Measurements from ENCODE around the gene USP17L21. TPM values are rescaled to one million over a fixed set of nuclear protein-coding genes. Genes with fewer than 3 reads are reported as not detected.
A peak's percentile ranks its signal among the peaks of the same experiment; 100 is the strongest.
"Not testable (repeated sequence)": the region's sequence is repeated elsewhere in the genome, so short reads cannot be mapped to it uniquely, and the experiment has no call there.

The USP17L21 gene
- not detected for total RNA-seq

- not testable (repeated sequence) for H3K36me3 Mint-ChIP-seq (ENCODE audit: insufficient read depth); H3K4me3 Mint-ChIP-seq; H3K4me1 Mint-ChIP-seq (ENCODE audit: low read depth); H3K9me3 Mint-ChIP-seq; DNase-seq; H3K27me3 Mint-ChIP-seq (ENCODE audit: low read depth); ATAC-seq
Measured at GRCh38 chr4:9262572-9262971, at the start of gene USP17L21. USP17L21 (plus strand) TSS chr4:9262872; CDS start chr4:9262872, 0 bp downstream.

- H3K4me1 Mint-ChIP-seq (ENCODE audit: low read depth); ATAC-seq; H3K9me3 Mint-ChIP-seq; DNase-seq; H3K4me3 Mint-ChIP-seq; H3K27me3 Mint-ChIP-seq (ENCODE audit: low read depth); H3K36me3 Mint-ChIP-seq (ENCODE audit: insufficient read depth): not testable (repeated sequence)
Measured at GRCh38 chr4:9214701-9215100, 48.0 kb upstream of the USP17L21 start.

- DNase-seq; H3K36me3 Mint-ChIP-seq (ENCODE audit: insufficient read depth); H3K4me1 Mint-ChIP-seq (ENCODE audit: low read depth); H3K4me3 Mint-ChIP-seq; ATAC-seq; H3K27me3 Mint-ChIP-seq (ENCODE audit: low read depth); H3K9me3 Mint-ChIP-seq: not testable (repeated sequence)
Measured at GRCh38 chr4:9215105-9215504, 47.6 kb upstream of the USP17L21 start, which contains the start of gene USP17L11. USP17L11 (plus strand) TSS chr4:9215405; CDS start chr4:9215405, 0 bp downstream.

GRCh38 chr4:9219852-9220251 is 42.8 kb upstream of the USP17L21 start, which contains the start of gene USP17L12:
USP17L12 (plus strand) TSS chr4:9220152; CDS start chr4:9220152, 0 bp downstream.
- not testable (repeated sequence) for H3K4me1 Mint-ChIP-seq (ENCODE audit: low read depth); H3K4me3 Mint-ChIP-seq; ATAC-seq; H3K27me3 Mint-ChIP-seq (ENCODE audit: low read depth); DNase-seq; H3K9me3 Mint-ChIP-seq; H3K36me3 Mint-ChIP-seq (ENCODE audit: insufficient read depth)

- H3K27me3 Mint-ChIP-seq (ENCODE audit: low read depth); H3K4me1 Mint-ChIP-seq (ENCODE audit: low read depth); H3K9me3 Mint-ChIP-seq; ATAC-seq; H3K36me3 Mint-ChIP-seq (ENCODE audit: insufficient read depth); H3K4me3 Mint-ChIP-seq; DNase-seq: not testable (repeated sequence)
Measured at GRCh38 chr4:9224596-9224995, 38.1 kb upstream of the USP17L21 start, which contains the start of gene USP17L13. USP17L13 (plus strand) TSS chr4:9224896; CDS start chr4:9224896, 0 bp downstream.

GRCh38 chr4:9230249-9230648 is 32.4 kb upstream of the USP17L21 start:
- H3K4me3 Mint-ChIP-seq; ATAC-seq; DNase-seq; H3K36me3 Mint-ChIP-seq (ENCODE audit: insufficient read depth); H3K27me3 Mint-ChIP-seq (ENCODE audit: low read depth); H3K9me3 Mint-ChIP-seq; H3K4me1 Mint-ChIP-seq (ENCODE audit: low read depth): not testable (repeated sequence)

GRCh38 chr4:9234085-9234484 is 28.6 kb upstream of the USP17L21 start, which contains the start of gene USP17L15:
USP17L15 (plus strand) TSS chr4:9234385; CDS start chr4:9234385, 0 bp downstream.
- not testable (repeated sequence) for H3K27me3 Mint-ChIP-seq (ENCODE audit: low read depth); H3K4me3 Mint-ChIP-seq; DNase-seq; H3K9me3 Mint-ChIP-seq; ATAC-seq; H3K36me3 Mint-ChIP-seq (ENCODE audit: insufficient read depth); H3K4me1 Mint-ChIP-seq (ENCODE audit: low read depth)

- not testable (repeated sequence) for H3K9me3 Mint-ChIP-seq; DNase-seq; H3K4me1 Mint-ChIP-seq (ENCODE audit: low read depth)
Measured at GRCh38 chr4:9238461-9238860, 24.2 kb upstream of the USP17L21 start.

GRCh38 chr4:9243579-9243978 is 19.1 kb upstream of the USP17L21 start, which contains the start of gene USP17L17:
USP17L17 (plus strand) TSS chr4:9243879; CDS start chr4:9243879, 0 bp downstream.
- not testable (repeated sequence) for H3K9me3 Mint-ChIP-seq; ATAC-seq; H3K36me3 Mint-ChIP-seq (ENCODE audit: insufficient read depth); H3K4me3 Mint-ChIP-seq; H3K27me3 Mint-ChIP-seq (ENCODE audit: low read depth); DNase-seq; H3K4me1 Mint-ChIP-seq (ENCODE audit: low read depth)

More at GRCh38 chr4:9238461-9238860, 24.2 kb upstream of the USP17L21 start:
- ATAC-seq; H3K36me3 Mint-ChIP-seq (ENCODE audit: insufficient read depth); H3K27me3 Mint-ChIP-seq (ENCODE audit: low read depth); H3K4me3 Mint-ChIP-seq: not testable (repeated sequence)

GRCh38 chr4:9247953-9248680 is 14.6 kb upstream of the USP17L21 start, which contains the start of gene USP17L18:
USP17L18 (plus strand) TSS chr4:9248630; CDS start chr4:9248630, 0 bp downstream.
- not testable (repeated sequence) for H3K36me3 Mint-ChIP-seq (ENCODE audit: insufficient read depth); ATAC-seq; H3K4me1 Mint-ChIP-seq (ENCODE audit: low read depth); H3K4me3 Mint-ChIP-seq; H3K27me3 Mint-ChIP-seq (ENCODE audit: low read depth); H3K9me3 Mint-ChIP-seq
- peak; percentile 6 for DNase-seq

GRCh38 chr4:9253078-9253477 is 9.6 kb upstream of the USP17L21 start, which contains the start of gene USP17L19:
USP17L19 (plus strand) TSS chr4:9253378; CDS start chr4:9253378, 0 bp downstream.
- ATAC-seq; H3K4me1 Mint-ChIP-seq (ENCODE audit: low read depth); H3K4me3 Mint-ChIP-seq; DNase-seq; H3K36me3 Mint-ChIP-seq (ENCODE audit: insufficient read depth); H3K9me3 Mint-ChIP-seq; H3K27me3 Mint-ChIP-seq (ENCODE audit: low read depth): not testable (repeated sequence)

GRCh38 chr4:9257824-9258223 is 4.8 kb upstream of the USP17L21 start, which contains the start of gene USP17L20:
USP17L20 (plus strand) TSS chr4:9258124; CDS start chr4:9258124, 0 bp downstream.
- H3K4me3 Mint-ChIP-seq; H3K9me3 Mint-ChIP-seq; H3K36me3 Mint-ChIP-seq (ENCODE audit: insufficient read depth): not testable (repeated sequence)

GRCh38 chr4:9267319-9267718 is 4.6 kb downstream of the USP17L21 start, which contains the start of gene USP17L22:
USP17L22 (plus strand) TSS chr4:9267619; CDS start chr4:9267619, 0 bp downstream.
- not testable (repeated sequence) for H3K36me3 Mint-ChIP-seq (ENCODE audit: insufficient read depth); ATAC-seq; H3K27me3 Mint-ChIP-seq (ENCODE audit: low read depth); DNase-seq; H3K9me3 Mint-ChIP-seq; H3K4me3 Mint-ChIP-seq; H3K4me1 Mint-ChIP-seq (ENCODE audit: low read depth)

More at GRCh38 chr4:9257824-9258223, 4.8 kb upstream of the USP17L21 start, which contains the start of gene USP17L20:
- H3K27me3 Mint-ChIP-seq (ENCODE audit: low read depth); DNase-seq; ATAC-seq; H3K4me1 Mint-ChIP-seq (ENCODE audit: low read depth): not testable (repeated sequence)

- H3K4me1 Mint-ChIP-seq (ENCODE audit: low read depth); H3K9me3 Mint-ChIP-seq; ATAC-seq; H3K36me3 Mint-ChIP-seq (ENCODE audit: insufficient read depth); H3K27me3 Mint-ChIP-seq (ENCODE audit: low read depth); H3K4me3 Mint-ChIP-seq: not testable (repeated sequence)
- peak; percentile 7 for DNase-seq
Measured at GRCh38 chr4:9271719-9272118, 9.0 kb downstream of the USP17L21 start.
